MM.1S (cell line): ENCODE measurements around the gene DRICH1.

ENCODE experiments used
- CTCF ChIP-seq: fragments of 300-600 bp; sonication (generic); IDR thresholded peaks from 2 replicates; pipeline ENCODE4 v1.5.1; 2016; ENCODE audit warnings: antibody characterized with exemption, low read length, mixed read lengths
- EZH2 ChIP-seq: fragments of 300-600 bp; sonication (generic); optimal IDR thresholded peaks from 2 replicates; pipeline ENCODE3; 2017; ENCODE audit warnings: low read depth, mild to moderate bottlenecking, antibody characterized with exemption, low read length, mixed read lengths
- EZH2phosphoT487 ChIP-seq: fragments of 300-600 bp; sonication (generic); IDR thresholded peaks from 2 replicates; pipeline ENCODE4 v1.6.1; 2018; ENCODE audit warnings: antibody characterized with exemption, low read length

- TF ChIP-seq EZH2 (no peak), CTCF (no peak), EZH2phosphoT487 (no peak)
Observed at GRCh38 chr22:23606204-23607131, 25.7 kb downstream of the DRICH1 start.
